Lower leg skin (tissue), 4 donors: Measurements from ENCODE around the gene PYHIN1. TPM values are rescaled to one million over a fixed set of nuclear protein-coding genes. Genes with fewer than 3 reads are reported as not detected.
"Not testable (repeated sequence)": the region's sequence is repeated elsewhere in the genome, so short reads cannot be mapped to it uniquely, and the experiment has no call there.

ENCODE experiments used
- DNase-seq, 2 donors: peaks; one replicate each; pipeline ENCODE4 v3.0.0-alpha.2; 2019; ENCODE audit warnings: low spot score in 2 of 2
- H3K4me3 ChIP-seq: fragments of 200-600 bp; sonication (generic); 2 replicates; pipeline ENCODE4 v1.5.1; 2017; ENCODE audit warnings: mild to moderate bottlenecking, low read depth; ENCODE audit not compliant: poor library complexity, severe bottlenecking
- POLR2A ChIP-seq, 2 donors: fragments of 450-650 bp; IDR thresholded peaks; one replicate each; pipeline ENCODE4 v1.6.1; 2016 to 2017; ENCODE audit warnings: antibody characterized with exemption in 2 of 2, mild to moderate bottlenecking in 1 of 2, moderate library complexity in 1 of 2
- WGBS, 2 donors: methylation state at CpG; one replicate each; pipeline ENCODE4 v1.1.5; 2018; 5-methylcytosine and 5-hydroxymethylcytosine counted together
- intact Hi-C: fragments of 100-400 bp; cut with DNase I; formaldehyde crosslinking; loops from one replicate; pipeline ENCODE4 v1.15.0; 2023; ENCODE audit warnings: low total_unique reads
- total RNA-seq, 4 donors: library from RNA; depleted of rRNA; stranded (reverse); fragments of >200 nt; gene quantifications; one replicate each; pipeline ENCODE4 v1.1.0, GENCODE V29; 2016
- TF ChIP-seq, protein P1 (sequence below), 3 donors: fragments of 450-650 bp; IDR thresholded peaks; one replicate each; pipeline ENCODE4 v1.5.1; 2016; ENCODE audit warnings: antibody characterized with exemption in 3 of 3, mild to moderate bottlenecking in 3 of 3, moderate library complexity in 2 of 3

Gene PYHIN1
- total RNA-seq, 4 donors from 2014 or later, result 0.39 TPM; not detected in 3

DNA sequence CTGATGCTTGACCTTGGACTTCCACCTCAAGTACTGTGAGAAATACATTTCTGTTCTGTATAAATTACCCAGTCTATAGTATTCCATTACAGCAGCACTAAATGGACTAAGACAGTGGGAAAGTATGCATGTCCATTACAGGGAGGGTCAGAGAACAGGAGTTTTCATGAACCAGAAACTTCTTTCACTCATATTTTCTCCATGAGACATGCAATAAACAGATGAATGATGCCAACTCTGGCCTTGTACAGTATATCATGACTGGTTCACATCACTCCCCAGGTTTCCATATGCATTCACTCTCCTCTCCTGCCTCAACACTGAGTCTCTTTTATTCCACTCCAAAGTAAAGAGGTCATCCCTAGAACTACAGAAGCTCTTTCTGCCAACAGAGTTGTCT is 73.8 kb downstream of the PYHIN1 start:
- TF ChIP-seq, protein P1, sequence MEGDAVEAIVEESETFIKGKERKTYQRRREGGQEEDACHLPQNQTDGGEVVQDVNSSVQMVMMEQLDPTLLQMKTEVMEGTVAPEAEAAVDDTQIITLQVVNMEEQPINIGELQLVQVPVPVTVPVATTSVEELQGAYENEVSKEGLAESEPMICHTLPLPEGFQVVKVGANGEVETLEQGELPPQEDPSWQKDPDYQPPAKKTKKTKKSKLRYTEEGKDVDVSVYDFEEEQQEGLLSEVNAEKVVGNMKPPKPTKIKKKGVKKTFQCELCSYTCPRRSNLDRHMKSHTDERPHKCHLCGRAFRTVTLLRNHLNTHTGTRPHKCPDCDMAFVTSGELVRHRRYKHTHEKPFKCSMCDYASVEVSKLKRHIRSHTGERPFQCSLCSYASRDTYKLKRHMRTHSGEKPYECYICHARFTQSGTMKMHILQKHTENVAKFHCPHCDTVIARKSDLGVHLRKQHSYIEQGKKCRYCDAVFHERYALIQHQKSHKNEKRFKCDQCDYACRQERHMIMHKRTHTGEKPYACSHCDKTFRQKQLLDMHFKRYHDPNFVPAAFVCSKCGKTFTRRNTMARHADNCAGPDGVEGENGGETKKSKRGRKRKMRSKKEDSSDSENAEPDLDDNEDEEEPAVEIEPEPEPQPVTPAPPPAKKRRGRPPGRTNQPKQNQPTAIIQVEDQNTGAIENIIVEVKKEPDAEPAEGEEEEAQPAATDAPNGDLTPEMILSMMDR (IDR thresholded peaks at IDR 0.05), result no peak
- no peak for TF ChIP-seq POLR2A (IDR thresholded peaks at IDR 0.05)
- intact Hi-C loops, result no loop called here
- no peak for DNase-seq
- H3K4me3 ChIP-seq, result no peak overlapping the region

DNA sequence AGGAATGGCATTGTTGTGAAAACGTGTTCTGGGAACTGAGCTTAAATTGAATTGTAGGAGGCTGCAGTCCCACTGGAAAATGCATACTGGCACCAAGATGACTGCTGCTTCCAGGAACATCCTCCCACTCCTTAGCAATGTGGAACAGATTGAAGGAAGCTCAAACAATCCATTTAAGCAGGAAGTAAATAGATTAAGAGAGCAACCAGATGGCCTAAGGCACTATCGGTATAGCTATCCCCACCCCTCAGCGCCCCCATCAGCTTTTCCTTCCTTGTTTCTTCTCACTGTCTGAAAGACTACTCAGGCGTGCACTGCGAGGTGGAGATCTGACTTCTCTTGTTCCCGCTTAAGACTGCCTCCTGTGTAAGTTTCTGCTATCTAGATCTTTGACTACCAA is 74.3 kb downstream of the PYHIN1 start:
- intact Hi-C loops, result no loop called here
- TF ChIP-seq POLR2A (IDR thresholded peaks at IDR 0.05), result no peak
- 47 to 51% methylated on average over 6 of the region's 6 CpGs for WGBS, 2 donors
- no peak for DNase-seq
- H3K4me3 ChIP-seq, result no peak overlapping the region

DNA sequence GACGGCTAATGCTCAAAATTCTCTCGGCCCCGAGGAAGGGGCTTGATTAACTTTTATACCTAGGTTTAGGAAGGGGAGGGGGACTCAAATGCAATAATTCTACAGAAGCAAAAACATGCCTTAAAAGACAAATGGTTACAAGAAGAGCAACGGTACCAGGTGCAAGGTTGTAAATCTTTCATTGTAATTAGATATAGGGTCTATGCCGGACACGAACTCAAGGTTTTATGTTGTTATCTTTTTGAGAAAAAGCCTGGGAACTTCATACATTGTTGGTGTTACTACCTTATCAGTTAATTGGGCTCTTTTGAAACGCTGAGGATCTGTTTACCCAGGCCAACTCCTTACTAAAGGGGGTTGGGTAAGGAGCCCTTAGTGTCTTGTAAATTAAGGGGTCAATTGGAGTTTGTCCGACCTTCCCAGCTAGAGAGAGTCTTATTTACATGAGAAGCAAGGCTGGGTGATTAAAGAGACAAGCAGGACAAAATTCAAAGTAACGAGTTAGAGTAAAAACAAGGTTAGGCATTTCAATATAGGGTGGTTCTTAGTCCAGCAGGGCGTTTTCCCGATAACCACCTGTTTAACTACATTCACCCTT is 75.0 kb downstream of the PYHIN1 start:
- DNase-seq, H3K4me3 ChIP-seq, intact Hi-C loops: not testable (repeated sequence)
- WGBS, 2 donors, result 77 to 81% methylated on average over 11 of the region's 11 CpGs

DNA sequence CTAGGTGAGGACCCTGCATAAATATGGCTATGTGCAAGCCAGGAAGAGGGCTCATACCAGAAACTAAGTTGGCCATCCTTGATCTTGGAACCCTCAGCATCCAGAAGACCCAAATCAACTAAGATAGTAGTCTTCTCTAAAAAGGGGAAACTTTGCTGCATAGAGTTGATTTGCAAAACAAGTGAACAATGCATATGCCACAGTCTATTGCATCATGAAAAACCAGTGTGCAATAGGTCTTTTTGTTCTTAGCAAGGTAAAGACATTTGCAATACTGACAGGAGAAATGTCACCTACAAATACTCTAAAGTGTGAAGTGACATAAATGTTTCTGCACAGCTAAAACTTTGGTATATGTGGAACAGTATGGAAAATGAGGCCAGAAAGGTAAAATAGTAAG is 76.4 kb downstream of the PYHIN1 start:
- no peak overlapping the region for H3K4me3 ChIP-seq
- intact Hi-C loops, result no loop called here
- no peak for TF ChIP-seq POLR2A (IDR thresholded peaks at IDR 0.05)
- TF ChIP-seq, protein P1 (IDR thresholded peaks at IDR 0.05), result no peak
- no peak for DNase-seq

DNA sequence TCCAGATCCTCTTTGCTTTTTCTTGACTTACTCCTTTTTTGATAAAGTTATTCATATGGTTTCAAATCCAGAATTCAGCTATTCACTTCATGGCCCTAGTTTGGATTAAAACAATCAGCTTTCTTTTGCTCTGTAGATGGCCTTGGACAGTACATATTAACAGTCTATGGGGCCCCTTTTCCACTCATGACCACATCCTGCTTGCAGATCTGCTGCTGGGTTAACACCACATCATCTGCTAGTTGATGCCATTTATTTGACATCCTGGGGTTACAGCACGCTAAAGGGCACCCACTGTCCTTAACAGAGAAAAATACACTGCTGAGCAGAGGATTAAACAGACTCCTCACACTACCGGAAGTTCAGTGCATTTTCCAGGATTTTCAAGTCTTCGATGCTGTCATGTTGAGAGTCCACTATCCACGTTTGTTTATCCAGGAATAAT is 77.4 kb downstream of the PYHIN1 start:
- intact Hi-C loops, result no loop called here
- H3K4me3 ChIP-seq, result no peak overlapping the region
- 45 to 51% methylated on average over 4 of the region's 4 CpGs for WGBS, 2 donors
- peak in 1 of 2 donors; percentile 29 for DNase-seq
- TF ChIP-seq, protein P1 (IDR thresholded peaks at IDR 0.05), result no peak
- TF ChIP-seq POLR2A (IDR thresholded peaks at IDR 0.05), result no peak

DNA sequence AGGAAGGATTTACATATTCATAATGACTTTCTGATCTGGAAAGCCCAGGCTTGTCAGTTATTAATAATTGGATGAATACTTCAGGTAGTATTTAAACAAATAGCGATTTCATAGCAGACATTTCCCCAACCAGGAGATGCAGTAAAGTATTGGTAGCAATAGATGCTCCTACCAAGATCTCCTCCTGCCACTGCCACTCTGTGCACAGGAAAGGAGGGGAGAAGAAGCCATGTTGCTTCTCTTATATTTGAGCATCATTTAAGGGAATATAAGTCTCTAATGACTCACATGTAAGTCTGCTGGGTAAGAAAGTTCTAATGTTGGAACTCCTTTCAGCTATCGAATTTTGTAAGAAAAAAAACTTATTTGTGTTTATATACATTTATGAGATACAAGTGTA is 77.9 kb downstream of the PYHIN1 start:
- no peak for TF ChIP-seq POLR2A (IDR thresholded peaks at IDR 0.05)
- TF ChIP-seq, protein P1 (IDR thresholded peaks at IDR 0.05), result no peak
- 24 to 42% methylated on average over 2 of the region's 2 CpGs for WGBS, 2 donors
- no peak for DNase-seq
- H3K4me3 ChIP-seq, result no peak overlapping the region
- intact Hi-C loops, result no loop called here

DNA sequence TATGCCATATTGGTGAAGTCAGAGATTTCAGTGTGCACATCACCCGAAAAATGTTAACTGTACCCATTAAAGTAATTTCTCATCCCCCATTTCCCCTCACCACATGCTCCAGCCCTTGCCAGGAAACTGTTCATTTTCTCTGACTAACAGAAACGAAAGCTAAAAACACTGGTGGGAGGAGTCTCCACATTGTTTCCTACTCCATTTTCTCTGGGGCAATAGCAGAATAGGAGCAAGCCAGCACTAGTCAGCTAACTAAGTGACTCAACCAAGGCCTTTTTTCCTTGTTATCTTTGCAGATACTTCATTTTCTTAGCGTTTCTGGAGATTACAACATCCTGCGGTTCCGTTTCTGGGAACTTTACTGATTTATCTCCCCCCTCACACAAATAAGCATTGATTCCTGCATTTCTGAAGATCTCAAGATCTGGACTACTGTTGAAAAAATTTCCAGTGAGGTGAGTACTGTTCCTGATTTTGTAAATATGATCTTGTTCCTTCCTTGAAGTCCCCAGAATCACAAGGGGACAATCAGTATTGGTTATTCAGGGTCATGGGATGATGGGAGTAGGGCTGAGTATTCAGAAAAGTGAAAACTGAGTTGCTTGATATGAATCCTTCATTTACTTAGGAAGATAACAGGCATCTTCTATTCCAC is 78.5 kb downstream of the PYHIN1 start, which contains the start of gene IFI16:
TSS of gene IFI16 (plus strand) at position 204 of the 658 bp plus-strand sequence. CDS start 4,774 bp downstream, outside the sequence.
- peak in 1 of 2 donors; percentile 85 for DNase-seq
- 0% methylated on average over 5 of the region's 5 CpGs for WGBS, 2 donors
- TF ChIP-seq, protein P1 (IDR thresholded peaks at IDR 0.05), result no peak
- no peak for TF ChIP-seq POLR2A (IDR thresholded peaks at IDR 0.05)

More for the DNA sequence above, 78.5 kb downstream of the PYHIN1 start, which contains the start of gene IFI16:
- intact Hi-C loops, result no loop called here
- H3K4me3 ChIP-seq, result peak within 1 kb of the TSS; percentile 23
